ENCODE data around the gene CMIP. TPM values are rescaled to one million over a fixed set of nuclear protein-coding genes. Genes with fewer than 3 reads are reported as not detected.

The CMIP gene
- total RNA-seq, 1 experiment from 2014 or later, result 25.7 TPM

DNA sequence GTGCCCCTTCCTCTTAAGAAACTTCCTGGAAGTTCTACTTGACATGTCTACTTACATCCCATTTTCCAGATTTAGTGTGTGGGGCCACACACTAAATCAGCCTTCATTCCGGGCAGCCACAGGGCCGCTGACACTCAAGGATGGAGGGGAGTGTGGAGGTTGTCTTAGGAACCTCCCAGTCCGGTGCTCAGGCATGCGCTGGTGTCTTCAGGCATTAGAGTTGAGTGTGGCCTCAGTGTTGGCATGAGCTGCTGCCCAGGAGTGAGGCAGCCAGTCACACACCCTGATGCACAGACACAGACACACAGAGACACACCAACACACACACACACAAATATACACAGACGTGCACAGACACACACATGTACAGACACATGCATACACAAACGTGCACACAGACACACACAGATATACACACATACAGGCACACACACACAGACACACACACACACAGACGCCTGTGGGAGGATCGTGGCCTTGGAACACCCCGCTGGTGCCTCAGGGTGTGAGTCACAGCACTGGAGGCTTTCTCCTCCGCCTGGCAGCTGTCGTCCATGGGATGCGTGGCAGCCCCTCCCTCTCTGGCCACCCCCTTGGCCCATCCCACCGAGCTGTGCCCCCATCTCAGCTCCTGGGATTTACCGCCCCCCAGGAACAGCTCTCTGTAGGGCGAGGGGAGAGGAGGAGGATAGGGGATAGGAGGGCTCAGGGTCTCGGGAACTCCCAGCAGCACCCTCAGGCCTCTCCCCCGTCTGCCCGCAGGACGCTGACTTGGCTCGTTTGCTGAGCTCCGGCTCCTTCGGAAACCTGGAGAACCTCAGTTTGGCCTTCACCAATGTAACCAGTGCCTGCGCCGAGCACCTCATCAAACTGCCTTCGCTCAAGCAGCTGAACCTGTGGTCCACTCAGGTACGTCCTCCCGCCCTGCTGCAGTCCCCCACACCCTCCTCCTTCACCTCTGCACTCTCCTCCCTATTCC lies 258.9 kb downstream of the CMIP start:
- no peak overlapping the region for H3K9ac ChIP-seq (ENCODE audit: low read length)
- H3K36me3 ChIP-seq (ENCODE audit: low read depth, low read length), result peaks cover 25% of the 10 kb centered on the region
- H4K20me1 ChIP-seq (ENCODE audit: low read length), result no peaks in the 10 kb centered on the region
- POLR2A ChIA-PET (ENCODE audit: unreplicated experiment), result no interaction called here
- TF ChIP-seq EZH2 (IDR thresholded peaks at IDR 0.05; ENCODE audit: low read length, unreplicated experiment) (no peak), EZH2phosphoT487 (IDR thresholded peaks at IDR 0.05; ENCODE audit: borderline replicate concordance, low read length) (no peak)
- TF ChIP-seq, protein P1, sequence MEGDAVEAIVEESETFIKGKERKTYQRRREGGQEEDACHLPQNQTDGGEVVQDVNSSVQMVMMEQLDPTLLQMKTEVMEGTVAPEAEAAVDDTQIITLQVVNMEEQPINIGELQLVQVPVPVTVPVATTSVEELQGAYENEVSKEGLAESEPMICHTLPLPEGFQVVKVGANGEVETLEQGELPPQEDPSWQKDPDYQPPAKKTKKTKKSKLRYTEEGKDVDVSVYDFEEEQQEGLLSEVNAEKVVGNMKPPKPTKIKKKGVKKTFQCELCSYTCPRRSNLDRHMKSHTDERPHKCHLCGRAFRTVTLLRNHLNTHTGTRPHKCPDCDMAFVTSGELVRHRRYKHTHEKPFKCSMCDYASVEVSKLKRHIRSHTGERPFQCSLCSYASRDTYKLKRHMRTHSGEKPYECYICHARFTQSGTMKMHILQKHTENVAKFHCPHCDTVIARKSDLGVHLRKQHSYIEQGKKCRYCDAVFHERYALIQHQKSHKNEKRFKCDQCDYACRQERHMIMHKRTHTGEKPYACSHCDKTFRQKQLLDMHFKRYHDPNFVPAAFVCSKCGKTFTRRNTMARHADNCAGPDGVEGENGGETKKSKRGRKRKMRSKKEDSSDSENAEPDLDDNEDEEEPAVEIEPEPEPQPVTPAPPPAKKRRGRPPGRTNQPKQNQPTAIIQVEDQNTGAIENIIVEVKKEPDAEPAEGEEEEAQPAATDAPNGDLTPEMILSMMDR (conservative IDR thresholded peaks at IDR 0.05; ENCODE audit: low read depth, low read length), result no peak
- intact Hi-C loops (cut with micrococcal nuclease), result no loop called here
- no peaks in the 10 kb centered on the region for H3K27me3 ChIP-seq (ENCODE audit: low read length)
- H3K79me2 ChIP-seq (ENCODE audit: low read length), result no peaks in the 10 kb centered on the region
- no TSS peak for BruUV-seq (replicated peaks)
- DNase-seq, result peak; percentile 55
- H3F3A ChIP-seq (ENCODE audit: low read length, unreplicated experiment), result no peaks in the 10 kb centered on the region
- H2AFZ ChIP-seq (ENCODE audit: low read length), result no peak overlapping the region
- CTCF ChIA-PET, result no interaction called here
- no peaks in the 10 kb centered on the region for H3K9me2 ChIP-seq (replicated peaks; ENCODE audit: low read length)
- no peak overlapping the region for H3K4me3 ChIP-seq (ENCODE audit: low read length)
- peaks cover 15% of the 10 kb centered on the region; the same call in 1 of the 2 replicates for H3K4me1 ChIP-seq (ENCODE audit: insufficient read depth, low read length)
- peak; percentile 71 for ATAC-seq
- H3K9me3 ChIP-seq (ENCODE audit: low read length), result no peaks in the 10 kb centered on the region
- H3K4me2 ChIP-seq (ENCODE audit: low read length), result no peak overlapping the region
- H3K27ac ChIP-seq (ENCODE audit: low read length), result no peak overlapping the region

DNA sequence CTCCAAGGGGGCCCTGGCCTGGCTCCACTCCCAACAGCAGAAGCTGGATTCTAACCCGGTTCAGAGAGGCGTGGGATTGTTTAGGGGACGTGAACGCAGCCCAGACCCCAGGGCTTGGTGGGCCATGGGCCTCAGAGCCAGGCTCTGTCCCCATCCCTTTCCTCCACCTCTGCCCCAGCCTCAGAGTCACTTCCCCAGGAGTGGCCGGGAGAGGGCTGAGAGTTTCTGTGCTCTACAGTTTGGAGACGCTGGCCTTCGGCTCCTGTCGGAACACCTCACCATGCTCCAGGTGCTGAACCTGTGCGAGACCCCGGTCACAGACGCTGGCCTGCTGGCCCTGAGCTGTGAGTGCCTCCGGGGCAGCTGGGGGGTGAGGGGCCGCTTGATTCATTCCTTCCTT lies 260.7 kb downstream of the CMIP start:
- no peaks in the 10 kb centered on the region for H3K9me3 ChIP-seq (ENCODE audit: low read length)
- TF ChIP-seq EZH2phosphoT487 (IDR thresholded peaks at IDR 0.05; ENCODE audit: borderline replicate concordance, low read length), result no peak
- TF ChIP-seq, protein P1 (conservative IDR thresholded peaks at IDR 0.05; ENCODE audit: low read depth, low read length), result no peak
- no peak for TF ChIP-seq EZH2 (IDR thresholded peaks at IDR 0.05; ENCODE audit: low read length, unreplicated experiment)
- ChIA-PET CTCF (no interaction called here), POLR2A (ENCODE audit: unreplicated experiment) (no interaction called here)
- no peak overlapping the region for H3K4me3 ChIP-seq (ENCODE audit: low read length)
- BruUV-seq (replicated peaks), result no TSS peak
- no peak for ATAC-seq
- H3K9me2 ChIP-seq (replicated peaks; ENCODE audit: low read length), result no peaks in the 10 kb centered on the region
- no peaks in the 10 kb centered on the region for H3F3A ChIP-seq (ENCODE audit: low read length, unreplicated experiment)
- H2AFZ ChIP-seq (ENCODE audit: low read length), result no peak overlapping the region
- no peaks in the 10 kb centered on the region for H3K27me3 ChIP-seq (ENCODE audit: low read length)
- no peak for DNase-seq
- peaks cover 26% of the 10 kb centered on the region for H3K36me3 ChIP-seq (ENCODE audit: low read depth, low read length)
- peaks cover 15% of the 10 kb centered on the region; the same call in 1 of the 2 replicates for H3K4me1 ChIP-seq (ENCODE audit: insufficient read depth, low read length)
- H4K20me1 ChIP-seq (ENCODE audit: low read length), result no peaks in the 10 kb centered on the region
- no peaks in the 10 kb centered on the region for H3K79me2 ChIP-seq (ENCODE audit: low read length)
- no peak overlapping the region for H3K4me2 ChIP-seq (ENCODE audit: low read length)
- no peak overlapping the region for H3K9ac ChIP-seq (ENCODE audit: low read length)
- no peak overlapping the region for H3K27ac ChIP-seq (ENCODE audit: low read length)
- intact Hi-C loops (cut with micrococcal nuclease), result no loop called here
